Activated T-helper 1 cell treated with Interleukin-2 at 50 U/mL for 16 hours (primary cell): ENCODE data around the gene MOGAT2.
"Not testable (repeated sequence)": the region's sequence is repeated elsewhere in the genome, so short reads cannot be mapped to it uniquely, and the experiment has no call there.

Experiments used
- DNase-seq: peaks from one replicate; pipeline ENCODE4 v3.0.0-alpha.2; 2020; ENCODE audit warnings: low read depth

Gene MOGAT2

DNA sequence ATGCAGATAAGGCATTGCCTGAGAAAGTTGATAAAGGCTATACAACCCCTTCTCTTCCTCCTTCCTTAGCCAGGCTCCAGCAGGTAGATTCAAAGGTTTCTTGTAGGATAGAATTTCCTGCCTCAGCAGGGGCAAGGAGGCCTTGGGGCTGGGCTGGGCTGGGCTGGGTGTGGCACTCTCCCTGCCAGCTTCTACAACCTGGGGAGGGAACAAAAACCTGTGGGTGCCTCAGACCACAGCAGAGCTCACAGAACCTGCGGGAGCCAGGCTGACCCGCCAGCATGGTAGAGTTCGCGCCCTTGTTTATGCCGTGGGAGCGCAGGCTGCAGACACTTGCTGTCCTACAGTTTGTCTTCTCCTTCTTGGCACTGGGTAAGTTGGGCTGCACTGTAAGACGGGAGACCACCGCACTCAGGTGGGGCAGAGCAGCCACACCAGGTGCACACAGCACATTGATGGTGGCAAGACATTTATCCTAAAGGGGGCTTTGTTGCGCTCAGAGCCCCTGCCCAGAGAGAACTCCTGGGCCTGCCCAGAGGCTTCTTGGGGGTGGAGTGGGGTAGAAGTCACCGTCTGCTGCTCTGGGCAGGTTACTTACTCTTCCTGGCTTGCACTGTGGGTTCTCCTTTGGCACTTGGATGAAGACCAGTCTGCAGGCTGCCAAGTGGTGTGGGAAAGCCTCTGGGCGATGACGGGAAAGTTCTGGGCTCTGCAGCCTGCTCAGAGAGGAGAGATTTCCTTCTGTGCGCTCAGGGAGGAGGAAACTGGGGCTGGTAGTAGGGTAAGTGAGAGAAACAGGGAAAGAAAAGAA is at the start of gene MOGAT2:
Gene MOGAT2 (plus strand): TSS at position 231 of the 811 bp plus-strand sequence. CDS start 51 bp downstream, at position 282.
- no peak for DNase-seq

DNA sequence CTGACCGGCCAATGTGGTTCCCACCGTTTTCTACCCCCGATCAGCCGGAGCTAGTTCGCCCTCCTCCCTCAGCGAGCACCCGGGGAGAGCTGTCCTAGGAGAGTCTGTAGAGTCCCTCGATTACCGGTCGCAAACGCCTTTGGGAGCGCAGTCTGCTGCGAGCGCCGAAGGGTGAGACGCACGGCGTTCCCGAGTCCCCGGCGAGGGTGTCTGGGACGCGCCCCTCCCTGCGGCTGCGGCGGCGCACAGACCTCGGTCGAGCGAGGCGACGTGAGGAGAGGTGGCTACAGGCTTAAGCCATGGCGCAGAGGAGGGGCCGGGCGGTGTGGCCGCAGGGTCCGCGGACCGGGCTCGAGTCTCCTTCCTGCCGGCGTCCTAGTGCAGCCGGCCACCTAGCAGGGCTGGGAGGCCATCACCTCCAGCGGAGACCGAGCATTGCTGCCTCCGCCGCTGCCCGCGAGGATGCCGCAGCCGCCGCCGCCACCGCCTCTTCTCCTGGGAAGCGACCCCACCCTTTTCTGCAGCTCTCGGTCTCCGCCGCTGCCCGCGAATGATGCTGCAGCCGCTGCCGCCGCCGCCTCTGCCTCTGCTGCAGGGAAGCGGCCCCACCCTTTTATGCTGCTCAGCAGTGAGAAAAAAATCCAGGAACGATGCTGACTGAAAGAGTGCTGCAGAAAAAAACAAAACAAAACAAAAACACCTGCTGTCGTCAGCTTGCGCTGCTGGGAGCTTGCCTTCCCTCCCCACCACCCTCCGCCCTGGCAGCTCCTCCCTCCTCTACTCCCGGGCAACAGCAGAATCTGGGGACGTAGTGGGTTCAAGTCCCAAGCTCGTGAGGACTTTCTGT is 49.0 kb upstream of the MOGAT2 start, which contains the start of gene MAP6:
Gene MAP6 (minus strand): TSS at position 588 of the 847 bp plus-strand sequence. CDS start 669 bp downstream, outside the sequence.
- DNase-seq = no peak

DNA sequence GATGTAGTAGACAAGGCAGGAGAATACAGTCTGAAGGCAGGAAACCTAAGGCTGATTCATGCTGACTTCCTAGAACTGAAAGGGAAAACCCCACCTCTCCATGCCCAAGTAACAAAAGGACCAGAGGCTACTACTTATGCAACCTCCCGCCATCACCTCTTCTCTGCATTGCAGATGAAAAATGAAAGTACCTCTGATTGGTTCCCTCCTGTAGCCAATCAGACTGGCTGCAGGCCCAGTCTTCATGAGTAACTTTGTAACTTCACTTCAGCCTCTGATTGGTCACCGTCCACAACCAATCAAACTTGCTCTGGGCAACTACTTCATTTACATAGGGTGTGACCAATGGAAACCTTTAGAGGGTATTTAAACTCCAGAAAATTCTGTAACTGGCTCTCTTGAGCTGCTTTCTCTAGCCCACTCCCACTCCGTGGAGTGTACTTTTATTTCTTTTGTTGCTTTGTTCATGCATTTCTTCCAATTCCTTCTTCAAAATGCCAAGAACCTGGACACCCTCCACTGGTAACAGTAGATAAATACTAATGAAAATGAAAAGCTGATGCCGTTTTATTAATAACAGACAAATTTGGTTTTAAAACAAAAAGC is 43.6 kb upstream of the MOGAT2 start:
- DNase-seq = no peak

DNA sequence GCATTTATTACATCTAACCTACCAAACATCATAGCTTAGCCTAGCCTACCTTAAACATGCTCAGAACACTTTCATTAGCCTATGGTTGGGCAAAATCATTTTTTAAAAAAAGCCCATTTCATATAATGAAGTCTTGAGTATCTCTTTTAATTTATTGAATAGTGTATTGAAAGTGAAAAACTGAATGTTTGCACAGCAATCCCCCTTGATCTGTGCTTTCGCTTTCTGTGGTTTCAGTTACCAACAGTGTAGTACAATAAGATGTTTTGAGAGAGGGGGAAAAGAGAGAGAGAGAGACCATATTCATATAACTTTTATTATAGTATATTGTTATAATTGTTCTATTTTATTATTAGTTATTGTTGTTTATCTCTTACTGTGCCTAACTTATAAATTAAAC is 40.4 kb upstream of the MOGAT2 start:
- no peak for DNase-seq

DNA sequence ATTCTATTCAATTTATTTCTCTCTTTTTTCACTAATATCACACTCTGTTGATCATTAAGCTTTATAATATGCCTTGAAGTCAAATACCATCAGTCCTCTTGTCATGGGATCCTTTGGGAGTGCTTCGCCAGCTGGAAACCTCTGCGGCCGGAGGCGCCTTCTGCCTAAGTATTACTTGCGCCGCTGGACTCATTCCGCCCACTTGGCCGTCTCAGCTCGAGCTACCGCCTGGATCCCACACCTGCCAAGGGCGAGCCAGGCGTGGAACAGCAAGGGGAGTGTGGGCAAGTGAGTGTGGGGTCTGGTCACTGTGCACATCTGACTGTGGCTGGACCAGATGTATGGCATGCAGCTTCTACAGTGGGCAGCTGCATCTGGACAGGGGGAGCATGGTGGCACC is 39.7 kb upstream of the MOGAT2 start:
- DNase-seq = no peak

DNA sequence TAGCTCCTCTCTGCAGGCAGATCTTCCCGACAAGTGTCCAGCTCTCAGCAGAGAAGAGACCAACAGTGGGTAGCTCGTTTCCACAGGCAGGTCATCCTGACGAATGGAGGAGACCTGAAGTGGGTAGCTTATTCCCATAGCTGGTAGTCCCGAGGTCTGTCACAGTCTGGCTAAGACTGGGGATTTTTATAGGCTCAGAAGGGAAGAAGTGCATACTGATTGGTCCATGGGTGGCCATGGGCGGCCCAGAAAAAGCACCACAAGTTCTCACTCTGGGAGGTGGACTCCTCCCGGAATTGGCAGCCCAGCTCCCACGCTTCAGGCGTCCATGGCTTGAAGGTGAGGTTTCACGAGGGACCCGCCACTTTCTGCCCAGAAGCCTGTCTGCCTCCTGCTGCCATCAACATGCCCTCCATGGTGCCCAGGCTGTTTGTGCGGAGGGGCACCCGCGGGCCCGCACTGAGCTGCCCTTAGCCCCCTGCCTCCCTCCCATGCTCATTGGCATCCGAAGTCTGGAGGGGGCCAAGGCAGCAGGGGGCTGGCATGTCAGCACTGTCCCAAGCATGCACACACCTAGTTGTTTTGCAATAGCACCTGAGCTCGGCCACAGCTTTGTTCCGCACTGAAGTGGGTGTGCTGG is 38.9 kb upstream of the MOGAT2 start:
- DNase-seq = no peak

DNA sequence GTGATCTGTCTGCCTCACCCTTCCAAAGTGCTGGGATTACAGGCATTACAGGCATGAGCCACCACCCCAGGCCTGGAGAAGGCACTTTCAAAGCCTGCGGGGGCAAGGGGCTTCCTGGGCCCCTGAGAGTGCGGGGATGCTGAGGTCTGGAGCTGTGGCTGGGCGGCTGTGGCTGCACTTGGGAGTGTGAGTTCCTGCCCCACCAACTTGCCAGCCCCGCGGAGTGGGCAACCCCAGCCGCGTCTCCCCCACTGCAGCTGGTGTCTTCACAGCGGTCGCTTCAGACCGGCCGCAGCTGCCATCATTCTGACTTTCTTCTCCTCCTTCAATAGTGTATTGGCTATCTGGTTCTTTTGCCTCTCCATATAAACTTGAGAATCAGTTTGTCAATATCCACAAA is 38.1 kb upstream of the MOGAT2 start:
- DNase-seq = no peak

DNA sequence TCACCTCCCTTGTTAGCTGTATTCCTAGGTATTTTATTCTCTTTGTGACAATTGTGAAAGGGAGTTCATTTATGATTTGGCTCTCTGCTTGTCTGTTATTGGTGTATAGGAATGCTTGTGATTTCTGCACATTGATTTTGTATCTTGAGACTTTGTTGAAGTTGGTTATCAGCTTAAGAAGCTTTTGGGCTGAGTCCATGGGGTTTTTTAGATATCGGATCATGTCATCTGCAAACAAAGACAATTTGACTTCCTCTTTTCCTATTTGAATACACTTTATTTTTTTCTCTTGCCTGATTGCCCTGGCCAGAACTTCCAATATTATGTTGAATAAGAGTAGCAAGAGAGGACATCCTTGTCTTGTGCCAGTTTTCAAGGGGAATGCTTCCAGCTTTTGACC is 33.8 kb upstream of the MOGAT2 start:
- not testable (repeated sequence) for DNase-seq

DNA sequence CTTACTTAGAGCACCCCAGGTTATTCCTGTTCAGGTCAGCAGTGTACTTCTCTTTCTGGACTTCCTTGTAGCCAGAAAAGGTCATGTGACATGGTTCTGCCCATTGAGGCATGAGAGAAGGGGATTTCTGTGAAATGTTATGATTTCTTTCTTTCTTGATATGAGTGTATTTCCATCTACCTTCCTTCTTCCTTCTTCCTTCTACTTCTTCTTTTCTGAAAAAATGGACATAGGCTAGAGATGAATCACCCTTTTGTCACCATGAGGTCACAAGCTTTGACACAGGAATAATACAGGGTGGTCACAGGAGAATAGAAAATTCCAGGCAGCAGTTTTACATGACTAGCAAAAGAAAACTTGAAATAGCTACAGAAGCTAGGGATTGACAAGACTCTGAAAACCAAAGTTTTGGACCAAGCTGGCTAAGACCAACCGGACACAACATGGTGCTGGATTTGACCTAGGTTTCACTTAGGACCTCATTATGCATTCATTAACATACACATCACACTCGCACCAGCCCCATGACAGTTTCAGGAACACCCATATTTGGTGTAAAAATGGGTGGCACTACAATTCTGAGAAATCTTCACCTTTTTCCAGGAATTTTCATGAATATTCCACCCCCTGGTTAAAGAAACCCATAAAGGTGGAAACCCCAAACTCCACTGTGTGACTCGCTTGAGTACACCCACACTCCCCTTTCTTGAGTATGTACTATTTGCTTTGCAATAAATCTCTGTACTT is 27.6 kb upstream of the MOGAT2 start:
- DNase-seq = no peak

DNA sequence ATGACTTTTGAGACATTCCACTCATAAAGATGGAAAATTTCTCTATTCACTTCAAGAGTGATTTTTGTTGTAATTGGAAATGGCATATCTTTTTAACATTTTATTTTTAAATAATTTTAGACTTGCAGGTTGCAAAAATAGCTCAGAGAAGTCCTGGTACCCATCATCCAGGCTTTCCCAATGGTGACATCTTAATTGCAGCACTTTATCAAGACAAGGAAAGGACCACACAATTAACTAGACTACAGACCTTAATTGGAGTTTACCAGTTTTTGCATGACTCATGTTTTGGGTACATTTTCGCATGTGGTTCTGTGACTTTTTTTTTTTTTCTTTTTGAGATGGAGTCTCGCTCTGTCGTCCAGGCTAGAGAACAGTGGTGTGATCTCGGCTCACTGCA is 25.8 kb upstream of the MOGAT2 start:
- DNase-seq = no peak

DNA sequence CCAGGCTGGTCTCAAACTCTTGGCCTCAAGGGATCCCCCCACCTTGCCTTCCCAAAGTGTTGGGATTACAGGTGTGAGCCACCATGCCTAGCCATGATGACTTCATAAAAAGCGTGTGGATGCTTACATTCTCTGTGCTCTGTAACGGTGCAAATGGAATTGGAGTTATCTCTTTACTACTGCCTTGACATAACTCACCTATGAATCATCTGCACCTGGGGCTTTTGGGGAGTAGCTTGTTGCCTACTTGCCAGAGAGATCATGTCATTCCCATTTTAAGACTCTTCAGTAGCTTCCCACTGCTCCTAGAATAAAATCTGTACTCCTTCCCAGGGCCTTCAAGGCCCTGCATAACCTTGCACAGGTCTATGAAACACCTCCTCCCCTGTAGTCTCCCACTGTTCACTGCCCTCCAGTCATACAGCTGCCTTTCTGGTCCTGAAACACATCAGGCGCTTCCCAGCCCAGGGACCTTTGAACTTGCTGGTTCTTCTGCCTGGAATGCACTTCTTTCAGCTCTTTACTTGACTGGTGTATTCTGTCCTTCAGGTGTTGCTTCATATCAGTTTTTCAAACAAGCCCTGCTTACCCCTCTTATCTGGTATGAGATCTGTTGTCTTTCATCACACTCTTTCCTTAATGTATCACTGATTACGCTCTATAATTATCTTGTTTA is 19.6 kb upstream of the MOGAT2 start:
- no peak for DNase-seq

DNA sequence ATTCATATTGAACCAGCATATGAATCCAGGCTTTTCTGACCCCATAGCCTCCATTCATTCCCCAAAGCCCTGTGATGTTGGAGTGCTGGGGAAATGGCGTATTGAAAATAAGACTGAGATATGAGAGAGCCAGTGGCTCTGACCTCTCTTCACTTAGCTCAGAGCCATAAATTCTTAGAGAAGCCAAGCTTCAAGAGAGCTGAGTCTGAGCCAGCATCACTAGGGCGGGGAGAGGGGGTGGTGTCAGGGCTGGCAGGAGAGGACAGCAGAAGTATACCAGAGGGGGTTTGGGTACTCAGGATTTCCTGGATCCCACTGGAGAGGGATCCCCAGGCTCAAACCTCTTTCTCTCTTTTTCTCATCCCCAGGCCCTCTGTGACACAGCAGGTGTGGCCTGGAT is 16.7 kb upstream of the MOGAT2 start:
- no peak for DNase-seq

DNA sequence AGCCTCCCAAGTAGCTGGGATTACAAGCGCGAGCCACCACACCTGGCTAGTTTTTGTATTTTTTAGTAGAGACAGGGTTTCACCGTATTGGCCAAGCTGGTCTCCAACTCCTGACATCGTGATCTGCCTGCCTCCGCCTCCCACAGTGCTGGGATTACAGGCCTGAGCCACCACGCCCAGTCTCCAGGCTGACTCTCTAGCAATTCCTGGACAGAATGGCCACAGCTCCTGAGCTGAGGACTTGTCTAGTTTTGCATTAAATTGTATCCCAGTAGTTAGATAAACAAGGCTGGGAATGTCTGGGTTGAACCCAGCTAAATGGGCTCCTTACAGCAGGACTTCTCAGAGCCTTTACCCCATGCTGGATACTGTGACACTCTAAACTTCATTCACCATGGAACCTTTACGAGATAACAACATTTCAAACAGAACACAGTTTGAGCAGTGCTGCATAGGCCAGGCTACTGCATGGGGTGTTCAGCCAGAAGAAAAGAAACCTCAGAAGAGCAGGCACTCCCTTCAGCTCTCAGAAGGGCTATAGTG is 13.9 kb upstream of the MOGAT2 start:
- no peak for DNase-seq

DNA sequence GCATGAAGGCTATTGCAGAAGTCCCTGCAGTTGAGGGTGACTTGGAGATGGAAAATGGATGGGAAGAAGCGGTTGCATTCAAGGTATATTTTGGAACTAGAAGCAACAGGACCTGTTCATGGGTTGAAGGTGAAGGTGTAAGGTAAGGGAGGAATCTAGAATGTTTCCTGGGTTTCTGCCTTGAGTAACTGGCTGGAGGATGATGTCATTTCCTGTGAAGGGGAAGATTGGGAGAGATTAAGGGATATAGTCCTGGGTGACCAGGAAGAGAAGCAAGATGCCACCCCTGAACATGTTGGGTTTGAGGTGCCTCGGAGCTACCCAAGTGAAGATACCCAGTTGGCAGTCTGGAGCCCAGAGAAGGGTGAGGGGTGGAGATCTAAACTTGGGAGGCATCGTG is 12.1 kb upstream of the MOGAT2 start:
- DNase-seq = no peak

DNA sequence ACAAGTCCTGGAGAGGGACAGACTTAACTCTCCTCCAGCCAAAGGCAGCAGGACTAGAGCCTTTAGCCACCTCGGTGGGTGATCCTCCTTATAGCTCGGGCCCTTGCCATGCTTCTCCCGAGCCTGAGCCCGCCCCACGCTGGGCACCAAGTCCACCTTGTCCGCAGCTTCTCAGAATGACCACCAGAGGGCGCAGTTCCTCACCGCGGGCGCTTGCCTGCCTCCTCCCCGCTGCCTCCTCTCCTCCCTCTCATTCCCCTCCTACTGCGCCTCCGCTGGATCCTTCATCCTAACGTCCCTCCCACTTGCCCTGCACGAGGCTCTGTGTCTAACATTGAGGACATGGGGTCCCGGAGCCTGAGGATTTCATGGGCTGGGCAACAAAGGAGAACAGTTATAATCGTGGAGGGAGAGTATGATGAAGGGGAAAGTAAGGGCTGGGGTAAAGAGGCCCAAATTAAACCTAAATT is 11.3 kb upstream of the MOGAT2 start:
- DNase-seq = peak; percentile 38

DNA sequence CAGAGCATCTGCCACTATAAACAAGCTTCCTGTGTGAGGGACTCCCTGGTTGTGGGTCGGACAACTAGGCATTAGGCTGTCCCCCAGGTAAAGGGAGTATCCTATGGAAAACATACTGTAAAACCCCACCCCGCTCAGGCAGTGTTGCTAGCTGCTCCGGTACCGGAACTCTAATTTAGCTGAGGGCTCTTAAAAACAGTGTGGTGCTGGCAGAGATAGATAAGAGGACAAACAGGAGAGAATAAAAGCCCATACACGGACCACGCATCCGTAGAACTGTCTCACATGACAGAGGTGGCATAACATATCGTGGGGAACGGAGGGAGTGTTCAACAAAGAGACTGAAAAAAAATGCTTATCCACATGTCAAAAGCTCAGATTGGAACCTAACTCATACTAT is 3.4 kb upstream of the MOGAT2 start:
- no peak for DNase-seq

DNA sequence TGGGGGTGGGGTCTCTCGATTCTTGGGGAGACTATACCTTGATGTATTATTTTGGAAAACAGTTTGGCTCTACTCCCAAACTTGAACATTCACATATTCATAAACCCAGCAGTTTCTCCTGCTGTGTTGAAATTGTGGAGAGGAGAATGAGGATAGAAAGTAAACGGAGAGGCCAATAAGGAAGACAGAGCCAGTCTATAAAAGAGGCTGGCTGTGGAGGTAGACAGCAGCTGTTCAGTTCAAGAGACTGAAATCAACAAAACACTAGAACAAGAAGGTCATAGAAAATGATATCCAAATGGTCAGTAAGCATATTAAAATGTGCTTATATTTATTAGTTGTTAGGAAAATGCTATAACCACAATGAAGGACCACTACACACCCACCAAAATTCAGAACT is 1.9 kb upstream of the MOGAT2 start:
- DNase-seq = no peak

DNA sequence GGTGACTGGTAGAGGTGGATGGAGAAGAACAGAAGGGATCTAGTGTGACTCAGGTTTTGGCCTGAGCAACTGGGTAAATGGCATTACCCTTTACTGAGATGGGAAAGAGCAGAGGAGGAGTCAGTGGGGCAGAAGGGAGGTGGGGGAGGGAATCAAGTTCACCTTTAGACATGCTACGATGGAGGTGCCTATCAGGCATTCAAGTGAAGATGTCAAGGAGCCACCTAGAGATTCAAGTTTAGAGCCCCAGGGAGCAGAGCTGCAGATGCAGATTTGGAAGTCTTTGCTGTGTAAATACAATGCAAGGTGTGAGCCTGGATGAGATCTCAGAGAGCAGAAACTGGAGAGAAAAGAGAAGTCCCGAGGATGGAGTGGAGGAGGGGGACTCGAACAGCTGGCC is 979 bp upstream of the MOGAT2 start:
- DNase-seq = no peak

DNA sequence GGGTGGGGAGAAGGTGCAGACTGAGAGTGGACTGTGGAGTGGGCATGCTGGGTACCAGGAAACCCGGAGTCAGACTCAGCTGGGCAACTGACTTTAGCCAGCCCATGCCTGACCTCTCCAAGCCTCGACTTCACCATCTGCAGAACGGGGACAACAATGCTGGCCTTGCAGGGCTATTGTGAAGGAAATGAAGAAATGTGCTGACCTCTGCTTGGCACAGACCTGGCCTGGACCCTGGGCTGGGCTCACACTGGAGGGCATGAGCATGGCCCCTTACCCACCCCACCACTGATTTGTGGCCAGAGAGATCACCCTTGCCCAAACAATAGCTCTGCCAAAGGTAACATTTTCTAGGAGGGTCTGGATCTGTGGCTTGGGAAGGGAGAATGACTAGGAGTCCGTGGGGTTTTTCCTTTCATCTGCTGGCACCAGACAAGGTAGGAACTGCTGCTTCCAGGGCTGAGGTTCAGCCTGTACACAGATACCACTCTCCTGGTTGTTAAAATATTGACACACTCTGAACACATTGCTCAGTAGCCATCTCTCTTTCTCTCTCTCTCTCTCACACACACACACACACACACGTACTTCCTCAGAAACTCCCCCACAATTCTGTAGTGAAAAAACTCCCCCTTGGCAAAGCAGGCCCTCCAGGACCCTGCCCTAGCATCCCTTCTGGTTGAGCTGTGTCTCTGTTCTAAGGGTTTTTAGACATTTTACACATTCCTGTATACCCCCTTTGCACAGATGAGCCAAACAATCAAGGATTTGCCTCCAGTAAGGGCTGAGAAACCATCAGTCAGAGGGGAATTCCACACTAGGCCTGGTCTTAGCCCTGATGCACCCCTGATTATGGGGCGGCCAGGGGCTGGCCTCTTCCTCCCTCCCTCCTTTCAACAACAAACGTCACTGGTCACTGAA is 1.0 kb downstream of the MOGAT2 start:
- DNase-seq = no peak
